ENCODE results near the gene RBM8A.
A peak's percentile ranks its signal among the peaks of the same experiment; 100 is the strongest.

Gene RBM8A

DNA sequence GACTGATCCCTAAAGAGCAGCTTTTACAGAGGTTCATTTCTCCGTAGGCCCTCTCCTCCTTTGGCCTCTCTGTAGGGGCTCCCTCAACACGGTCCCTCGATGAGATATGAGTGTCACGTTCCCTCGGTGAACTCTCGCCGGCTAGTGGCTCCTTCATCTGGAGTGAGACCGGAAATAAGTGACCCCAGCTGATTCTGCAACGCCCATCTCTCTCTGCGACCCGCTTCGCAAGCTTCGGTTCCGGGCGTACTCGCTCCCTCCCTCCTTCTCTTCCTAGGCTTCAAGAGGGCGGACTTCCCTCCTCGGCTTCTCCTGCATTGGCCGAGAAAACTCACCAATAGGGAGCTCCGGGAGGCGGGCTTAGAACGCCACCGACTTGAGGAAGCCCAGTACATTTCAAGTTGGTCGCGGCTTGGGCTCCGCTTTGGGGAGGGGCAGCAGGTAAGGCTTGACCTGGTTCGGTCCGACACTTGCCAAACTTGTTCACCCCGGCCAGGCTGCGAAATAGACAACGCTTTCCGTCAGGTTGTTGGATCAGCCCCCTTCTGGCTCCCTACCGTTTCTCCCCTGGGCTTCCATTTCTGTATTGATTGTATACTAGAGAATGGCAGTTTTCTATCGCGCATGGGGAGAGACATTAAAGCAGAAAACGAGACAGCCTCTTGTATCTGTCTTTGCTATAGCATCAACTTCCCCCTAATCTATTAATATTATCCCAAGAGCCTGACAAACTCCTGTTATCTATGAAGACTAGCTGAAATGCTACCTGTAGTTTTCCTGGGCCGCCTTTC is 37.2 kb upstream of the RBM8A start, which contains the start of the genes ANKRD34A and POLR3GL (continued):
- TF ChIP-seq ZNF10 (tag by site-specific recombination; IDR thresholded peaks at IDR 0.05) (no peak), ZFP69B (tag by site-specific recombination; IDR thresholded peaks at IDR 0.05) (no peak), ZNF664 (tag by site-specific recombination; IDR thresholded peaks at IDR 0.05) (peak; percentile 95), ZNF585B (tag by site-specific recombination; IDR thresholded peaks at IDR 0.05) (no peak), SCRT2 (tag by site-specific recombination; IDR thresholded peaks at IDR 0.05) (no peak), HOXC10 (CRISPR knock-in tag; IDR thresholded peaks at IDR 0.05) (no peak), IKZF3 (tag by site-specific recombination; IDR thresholded peaks at IDR 0.05) (no peak), ZNF785 (tag by site-specific recombination; IDR thresholded peaks at IDR 0.05) (no peak), ZNF324 (tag by site-specific recombination; IDR thresholded peaks at IDR 0.05) (no peak), BCL11A (tag by site-specific recombination; IDR thresholded peaks at IDR 0.05; ENCODE audit: low read depth) (no peak), ZNF311 (tag by site-specific recombination; IDR thresholded peaks at IDR 0.05; ENCODE audit: borderline replicate concordance) (no peak), ZFP3 (tag by site-specific recombination; IDR thresholded peaks at IDR 0.05; ENCODE audit: low read depth) (no peak), ZNF133 (tag by site-specific recombination; IDR thresholded peaks at IDR 0.05) (no peak), ZNF121 (tag by site-specific recombination; IDR thresholded peaks at IDR 0.05) (no peak), ZNF501 (tag by site-specific recombination; IDR thresholded peaks at IDR 0.05) (peak; percentile 78; the same call in 1 of the 2 replicates), OSR2 (tag by site-specific recombination; IDR thresholded peaks at IDR 0.05) (no peak), KLF9 (tag by site-specific recombination; IDR thresholded peaks at IDR 0.05; ENCODE audit: low read depth) (peak; percentile 53), ZNF341 (tag by site-specific recombination; IDR thresholded peaks at IDR 0.05; ENCODE audit: low read depth) (peak; percentile 95), SALL2 (tag by site-specific recombination; IDR thresholded peaks at IDR 0.05; ENCODE audit: borderline replicate concordance) (no peak), ZNF140 (tag by site-specific recombination; IDR thresholded peaks at IDR 0.05) (no peak), ZNF792 (tag by site-specific recombination; IDR thresholded peaks at IDR 0.05) (no peak), ZNF560 (tag by site-specific recombination; IDR thresholded peaks at IDR 0.05; ENCODE audit: borderline replicate concordance) (no peak), ZNF621 (tag by site-specific recombination; IDR thresholded peaks at IDR 0.05) (no peak), FEZF1 (tag by site-specific recombination; IDR thresholded peaks at IDR 0.05) (peak; percentile 25; the same call in 1 of the 2 replicates)
- TF ChIP-seq, protein P1, sequence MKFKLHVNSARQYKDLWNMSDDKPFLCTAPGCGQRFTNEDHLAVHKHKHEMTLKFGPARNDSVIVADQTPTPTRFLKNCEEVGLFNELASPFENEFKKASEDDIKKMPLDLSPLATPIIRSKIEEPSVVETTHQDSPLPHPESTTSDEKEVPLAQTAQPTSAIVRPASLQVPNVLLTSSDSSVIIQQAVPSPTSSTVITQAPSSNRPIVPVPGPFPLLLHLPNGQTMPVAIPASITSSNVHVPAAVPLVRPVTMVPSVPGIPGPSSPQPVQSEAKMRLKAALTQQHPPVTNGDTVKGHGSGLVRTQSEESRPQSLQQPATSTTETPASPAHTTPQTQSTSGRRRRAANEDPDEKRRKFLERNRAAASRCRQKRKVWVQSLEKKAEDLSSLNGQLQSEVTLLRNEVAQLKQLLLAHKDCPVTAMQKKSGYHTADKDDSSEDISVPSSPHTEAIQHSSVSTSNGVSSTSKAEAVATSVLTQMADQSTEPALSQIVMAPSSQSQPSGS (tag by site-specific recombination; IDR thresholded peaks at IDR 0.05; ENCODE audit: low read depth), result no peak
- TF ChIP-seq, protein P2, sequence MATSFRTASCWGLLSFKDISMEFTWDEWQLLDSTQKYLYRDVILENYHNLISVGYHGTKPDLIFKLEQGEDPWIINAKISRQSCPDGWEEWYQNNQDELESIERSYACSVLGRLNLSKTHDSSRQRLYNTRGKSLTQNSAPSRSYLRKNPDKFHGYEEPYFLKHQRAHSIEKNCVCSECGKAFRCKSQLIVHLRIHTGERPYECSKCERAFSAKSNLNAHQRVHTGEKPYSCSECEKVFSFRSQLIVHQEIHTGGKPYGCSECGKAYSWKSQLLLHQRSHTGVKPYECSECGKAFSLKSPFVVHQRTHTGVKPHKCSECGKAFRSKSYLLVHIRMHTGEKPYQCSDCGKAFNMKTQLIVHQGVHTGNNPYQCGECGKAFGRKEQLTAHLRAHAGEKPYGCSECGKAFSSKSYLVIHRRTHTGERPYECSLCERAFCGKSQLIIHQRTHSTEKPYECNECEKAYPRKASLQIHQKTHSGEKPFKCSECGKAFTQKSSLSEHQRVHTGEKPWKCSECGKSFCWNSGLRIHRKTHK (tag by site-specific recombination; IDR thresholded peaks at IDR 0.05), result no peak
- TF ChIP-seq, protein P3, sequence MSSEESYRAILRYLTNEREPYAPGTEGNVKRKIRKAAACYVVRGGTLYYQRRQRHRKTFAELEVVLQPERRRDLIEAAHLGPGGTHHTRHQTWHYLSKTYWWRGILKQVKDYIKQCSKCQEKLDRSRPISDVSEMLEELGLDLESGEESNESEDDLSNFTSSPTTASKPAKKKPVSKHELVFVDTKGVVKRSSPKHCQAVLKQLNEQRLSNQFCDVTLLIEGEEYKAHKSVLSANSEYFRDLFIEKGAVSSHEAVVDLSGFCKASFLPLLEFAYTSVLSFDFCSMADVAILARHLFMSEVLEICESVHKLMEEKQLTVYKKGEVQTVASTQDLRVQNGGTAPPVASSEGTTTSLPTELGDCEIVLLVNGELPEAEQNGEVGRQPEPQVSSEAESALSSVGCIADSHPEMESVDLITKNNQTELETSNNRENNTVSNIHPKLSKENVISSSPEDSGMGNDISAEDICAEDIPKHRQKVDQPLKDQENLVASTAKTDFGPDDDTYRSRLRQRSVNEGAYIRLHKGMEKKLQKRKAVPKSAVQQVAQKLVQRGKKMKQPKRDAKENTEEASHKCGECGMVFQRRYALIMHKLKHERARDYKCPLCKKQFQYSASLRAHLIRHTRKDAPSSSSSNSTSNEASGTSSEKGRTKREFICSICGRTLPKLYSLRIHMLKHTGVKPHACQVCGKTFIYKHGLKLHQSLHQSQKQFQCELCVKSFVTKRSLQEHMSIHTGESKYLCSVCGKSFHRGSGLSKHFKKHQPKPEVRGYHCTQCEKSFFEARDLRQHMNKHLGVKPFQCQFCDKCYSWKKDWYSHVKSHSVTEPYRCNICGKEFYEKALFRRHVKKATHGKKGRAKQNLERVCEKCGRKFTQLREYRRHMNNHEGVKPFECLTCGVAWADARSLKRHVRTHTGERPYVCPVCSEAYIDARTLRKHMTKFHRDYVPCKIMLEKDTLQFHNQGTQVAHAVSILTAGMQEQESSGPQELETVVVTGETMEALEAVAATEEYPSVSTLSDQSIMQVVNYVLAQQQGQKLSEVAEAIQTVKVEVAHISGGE (tag by site-specific recombination; conservative IDR thresholded peaks at IDR 0.05; ENCODE audit: low read depth), result peak; percentile 80
- TF ChIP-seq, protein P4, sequence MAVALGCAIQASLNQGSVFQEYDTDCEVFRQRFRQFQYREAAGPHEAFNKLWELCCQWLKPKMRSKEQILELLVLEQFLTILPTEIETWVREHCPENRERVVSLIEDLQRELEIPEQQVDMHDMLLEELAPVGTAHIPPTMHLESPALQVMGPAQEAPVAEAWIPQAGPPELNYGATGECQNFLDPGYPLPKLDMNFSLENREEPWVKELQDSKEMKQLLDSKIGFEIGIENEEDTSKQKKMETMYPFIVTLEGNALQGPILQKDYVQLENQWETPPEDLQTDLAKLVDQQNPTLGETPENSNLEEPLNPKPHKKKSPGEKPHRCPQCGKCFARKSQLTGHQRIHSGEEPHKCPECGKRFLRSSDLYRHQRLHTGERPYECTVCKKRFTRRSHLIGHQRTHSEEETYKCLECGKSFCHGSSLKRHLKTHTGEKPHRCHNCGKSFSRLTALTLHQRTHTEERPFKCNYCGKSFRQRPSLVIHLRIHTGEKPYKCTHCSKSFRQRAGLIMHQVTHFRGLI (tag by site-specific recombination; IDR thresholded peaks at IDR 0.05), result peak; percentile 99
- TF ChIP-seq, protein P5, sequence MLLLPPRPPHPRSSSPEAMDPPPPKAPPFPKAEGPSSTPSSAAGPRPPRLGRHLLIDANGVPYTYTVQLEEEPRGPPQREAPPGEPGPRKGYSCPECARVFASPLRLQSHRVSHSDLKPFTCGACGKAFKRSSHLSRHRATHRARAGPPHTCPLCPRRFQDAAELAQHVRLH (tag by site-specific recombination; IDR thresholded peaks at IDR 0.05), result no peak
- TF ChIP-seq, protein P6, sequence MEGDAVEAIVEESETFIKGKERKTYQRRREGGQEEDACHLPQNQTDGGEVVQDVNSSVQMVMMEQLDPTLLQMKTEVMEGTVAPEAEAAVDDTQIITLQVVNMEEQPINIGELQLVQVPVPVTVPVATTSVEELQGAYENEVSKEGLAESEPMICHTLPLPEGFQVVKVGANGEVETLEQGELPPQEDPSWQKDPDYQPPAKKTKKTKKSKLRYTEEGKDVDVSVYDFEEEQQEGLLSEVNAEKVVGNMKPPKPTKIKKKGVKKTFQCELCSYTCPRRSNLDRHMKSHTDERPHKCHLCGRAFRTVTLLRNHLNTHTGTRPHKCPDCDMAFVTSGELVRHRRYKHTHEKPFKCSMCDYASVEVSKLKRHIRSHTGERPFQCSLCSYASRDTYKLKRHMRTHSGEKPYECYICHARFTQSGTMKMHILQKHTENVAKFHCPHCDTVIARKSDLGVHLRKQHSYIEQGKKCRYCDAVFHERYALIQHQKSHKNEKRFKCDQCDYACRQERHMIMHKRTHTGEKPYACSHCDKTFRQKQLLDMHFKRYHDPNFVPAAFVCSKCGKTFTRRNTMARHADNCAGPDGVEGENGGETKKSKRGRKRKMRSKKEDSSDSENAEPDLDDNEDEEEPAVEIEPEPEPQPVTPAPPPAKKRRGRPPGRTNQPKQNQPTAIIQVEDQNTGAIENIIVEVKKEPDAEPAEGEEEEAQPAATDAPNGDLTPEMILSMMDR (tag by site-specific recombination; IDR thresholded peaks at IDR 0.05), result no peak
